A549 (cell line): Measurements from ENCODE around the gene JARID2. TPM values are rescaled to one million over a fixed set of nuclear protein-coding genes. Genes with fewer than 3 reads are reported as not detected.

Source experiments
- ATAC-seq, 2 experiments: fragments of 200-7000 bp in 1 of 2; fragments of >200 bp in 1 of 2; cut with Nextera tagmentation in 1 of 2; cut with Tn5 transposase in 1 of 2; 3 replicates each; pipeline versions ENCODE4 v1.8.0 to v1.9.1; 2018 to 2020; ENCODE audit warnings: mild to moderate bottlenecking in 1 of 2, moderate library complexity in 1 of 2
- CTCF ChIA-PET: fragments of 300-600 bp; sonication (Branson Sonifier 250); formaldehyde crosslinking; extraction: SDS; loops from one replicate; lab custom pipeline; 2021; ENCODE audit warnings: antibody characterized with exemption, inconsistent platforms; lab: Yijun Ruan, JAX
- POLR2A ChIA-PET: fragments of 350-600 bp; formaldehyde crosslinking; extraction: SDS; loops from one replicate; lab custom pipeline; 2021; ENCODE audit warnings: antibody characterized with exemption, inconsistent platforms; lab: Yijun Ruan, JAX
- DNase-seq, 2 experiments: peaks; one replicate each; pipeline versions ENCODE4 v3.0.0 to v3.0.0-alpha.2; 2011 to 2016; ENCODE audit warnings: low read depth in 1 of 2, low spot score in 1 of 2
- FAIRE-seq: peaks from 2 replicates; lab custom pipeline; 2011; peaks lifted over from hg19 to GRCh38; lab: Jason Lieb, UNC
- H3K27ac ChIP-seq, 2 experiments: fragments of >200 bp; sonication (Bioruptor Twin); formaldehyde crosslinking; 3 replicates each; pipeline ENCODE4 v1.5.1; 2016 to 2017
- H3K4me1 ChIP-seq: fragments of >200 bp; sonication (Bioruptor Twin); formaldehyde crosslinking; 3 replicates; pipeline ENCODE4 v1.6.1; 2016
- H3K4me2 ChIP-seq: fragments of >200 bp; sonication (Bioruptor Twin); formaldehyde crosslinking; 3 replicates; pipeline ENCODE4 v1.6.1; 2016
- H3K4me3 ChIP-seq: fragments of >200 bp; sonication (Bioruptor Twin); formaldehyde crosslinking; 3 replicates; pipeline ENCODE4 v1.5.1; 2016
- H3K9me3 ChIP-seq: fragments of >200 bp; sonication (Bioruptor Twin); formaldehyde crosslinking; 3 replicates; pipeline ENCODE4 v1.6.1; 2016
- CBX2 ChIP-seq: fragments of 200-600 bp; sonication (generic); IDR thresholded peaks from 2 replicates; pipeline ENCODE4 v1.6.1; 2016; ENCODE audit warnings: low read depth, mild to moderate bottlenecking, borderline replicate concordance
- CEBPB ChIP-seq, 2 experiments: fragments of >200 bp in 1 of 2; sonication (Bioruptor Twin) in 1 of 2; formaldehyde crosslinking in 1 of 2; IDR thresholded peaks; 2 replicates each; pipeline ENCODE4 v1.6.1; 2012 to 2016
- CHD4 ChIP-seq: fragments of 200-600 bp; sonication (generic); IDR thresholded peaks from 2 replicates; pipeline ENCODE4 v1.6.1; 2016; ENCODE audit warnings: antibody characterized with exemption, mild to moderate bottlenecking, borderline replicate concordance
- E2F6 ChIP-seq: IDR thresholded peaks from 2 replicates; pipeline ENCODE4 v1.6.1; 2012; ENCODE audit warnings: low read depth, borderline replicate concordance
- EHMT2 ChIP-seq: fragments of 200-600 bp; sonication (generic); IDR thresholded peaks from 2 replicates; pipeline ENCODE4 v1.6.1; 2016; ENCODE audit warnings: antibody characterized with exemption, low read depth, mild to moderate bottlenecking, moderate library complexity
- ESRRA ChIP-seq: fragments of 150-350 bp; IDR thresholded peaks from 2 replicates; pipeline ENCODE4 v1.6.1; 2014; ENCODE audit warnings: mild to moderate bottlenecking, low read length, borderline replicate concordance
- FOSB ChIP-seq: fragments of 250-450 bp; sonication (Bioruptor Pico); IDR thresholded peaks from 2 replicates; pipeline ENCODE4 v1.5.0; 2020; ENCODE audit warnings: mild to moderate bottlenecking, moderate library complexity
- FOXS1 ChIP-seq: fragments of 250-450 bp; sonication (Bioruptor Pico); IDR thresholded peaks from 2 replicates; pipeline ENCODE4 v1.5.0; 2020; ENCODE audit warnings: mild to moderate bottlenecking, moderate library complexity
- GATA3 ChIP-seq: IDR thresholded peaks from 2 replicates; pipeline ENCODE4 v1.6.1; 2012; ENCODE audit warnings: borderline replicate concordance
- HOXA7 ChIP-seq: fragments of 250-450 bp; sonication (Bioruptor Pico); IDR thresholded peaks from 2 replicates; pipeline ENCODE4 v1.5.0; 2020; ENCODE audit warnings: mild to moderate bottlenecking, moderate library complexity
- HOXB13 ChIP-seq: fragments of 250-450 bp; sonication (Bioruptor Pico); IDR thresholded peaks from 2 replicates; pipeline ENCODE4 v1.5.0; 2020; ENCODE audit warnings: low read depth, mild to moderate bottlenecking, moderate library complexity
- HOXB5 ChIP-seq: fragments of 250-450 bp; sonication (Bioruptor Pico); IDR thresholded peaks from 2 replicates; pipeline ENCODE4 v1.5.0; 2020; ENCODE audit warnings: mild to moderate bottlenecking, moderate library complexity
- JUN ChIP-seq, 2 experiments: fragments of >200 bp; sonication (Bioruptor Twin); formaldehyde crosslinking; IDR thresholded peaks; 2 replicates in 1 of 2; 3 replicates in 1 of 2; pipeline ENCODE4 v1.6.1; 2016 to 2017
- JUNB ChIP-seq: fragments of >200 bp; sonication (Bioruptor Twin); formaldehyde crosslinking; IDR thresholded peaks from 2 replicates; pipeline ENCODE4 v1.6.1; 2016
- MAFK ChIP-seq: fragments of 450-650 bp; IDR thresholded peaks from 2 replicates; pipeline ENCODE4 v1.6.1; 2014; ENCODE audit not compliant: partially characterized antibody
- MAZ ChIP-seq: fragments of 150-350 bp; IDR thresholded peaks from 2 replicates; pipeline ENCODE4 v1.6.1; 2014; ENCODE audit warnings: antibody characterized with exemption, low read depth, low read length, borderline replicate concordance
- NR3C1 ChIP-seq: fragments of >200 bp; sonication (Bioruptor Twin); formaldehyde crosslinking; IDR thresholded peaks from 3 replicates; pipeline ENCODE4 v1.6.1; 2017
- POLR2A ChIP-seq: IDR thresholded peaks from 2 replicates; pipeline ENCODE4 v1.6.1; 2012; ENCODE audit warnings: mild to moderate bottlenecking, low read length
- POLR2AphosphoS2 ChIP-seq: conservative IDR thresholded peaks from 2 replicates; pipeline ENCODE4 v1.6.1; 2012; ENCODE audit warnings: low read length, improper control_type of control experiment, inconsistent platforms
- RCOR1 ChIP-seq: fragments of 150-350 bp; IDR thresholded peaks from 2 replicates; pipeline ENCODE4 v1.6.1; 2014; ENCODE audit warnings: antibody characterized with exemption, low read length, low read depth
- RNF2 ChIP-seq: fragments of 200-600 bp; sonication (generic); IDR thresholded peaks from 2 replicates; pipeline ENCODE4 v1.6.1; 2016; ENCODE audit warnings: low read depth, mild to moderate bottlenecking, antibody characterized with exemption, moderate library complexity, borderline replicate concordance
- SREBF2 ChIP-seq: fragments of 450-650 bp; IDR thresholded peaks from 2 replicates; pipeline ENCODE4 v1.6.1; 2014; ENCODE audit warnings: mild to moderate bottlenecking, moderate library complexity
- ZC3H11A ChIP-seq: fragments of 450-650 bp; IDR thresholded peaks from 2 replicates; pipeline ENCODE4 v1.6.1; 2014; ENCODE audit warnings: antibody characterized with exemption, mild to moderate bottlenecking
- ZNF302 ChIP-seq: fragments of 250-450 bp; sonication (Bioruptor Pico); IDR thresholded peaks from 2 replicates; pipeline ENCODE4 v1.9.0; 2021; ENCODE audit warnings: inconsistent platforms, mild to moderate bottlenecking, moderate library complexity
- WGBS: methylation state at CpG from one replicate; pipeline ENCODE4 v1.1.6; 2017; ENCODE audit errors: missing lambda C conversion rate; 5-methylcytosine and 5-hydroxymethylcytosine counted together
- polyA plus RNA-seq, 4 experiments: library from polyadenylated mRNA; depleted of rRNA in 3 of 4; stranded (reverse); fragments of >200 nt; fragmentation: RNase III in 1 of 4; extraction: RNeasy Plus Mini Kit Qiagen cat#74134 plus additional on column Dnase treatment in 1 of 4; gene quantifications; 2 replicates in 3 of 4; 3 replicates in 1 of 4; pipeline ENCODE4 v1.2.3, GENCODE V29; 2011 to 2017
- TF ChIP-seq, protein P1 (sequence below): IDR thresholded peaks from 2 replicates; pipeline ENCODE4 v1.6.1; 2012
- TF ChIP-seq, protein P2 (sequence below): fragments of 450-650 bp; IDR thresholded peaks from 2 replicates; pipeline ENCODE4 v1.6.1; 2014; ENCODE audit warnings: antibody characterized with exemption
- TF ChIP-seq, protein P3 (sequence below): IDR thresholded peaks from 2 replicates; pipeline ENCODE4 v1.6.1; 2012
- TF ChIP-seq, protein P4 (sequence below): fragments of 250-450 bp; sonication (Bioruptor Pico); IDR thresholded peaks from 2 replicates; pipeline ENCODE4 v1.5.0; 2021; ENCODE audit warnings: mild to moderate bottlenecking, moderate library complexity, borderline replicate concordance
- TF ChIP-seq, protein P5 (sequence below): fragments of 200-600 bp; sonication (generic); IDR thresholded peaks from 2 replicates; pipeline ENCODE4 v1.6.1; 2016; ENCODE audit warnings: antibody characterized with exemption, mild to moderate bottlenecking, moderate library complexity

JARID2 gene
- polyA plus RNA-seq, 2 of the 4 experiments (the other 2 are of a cell fraction) = 7.8 to 8.3 TPM

DNA sequence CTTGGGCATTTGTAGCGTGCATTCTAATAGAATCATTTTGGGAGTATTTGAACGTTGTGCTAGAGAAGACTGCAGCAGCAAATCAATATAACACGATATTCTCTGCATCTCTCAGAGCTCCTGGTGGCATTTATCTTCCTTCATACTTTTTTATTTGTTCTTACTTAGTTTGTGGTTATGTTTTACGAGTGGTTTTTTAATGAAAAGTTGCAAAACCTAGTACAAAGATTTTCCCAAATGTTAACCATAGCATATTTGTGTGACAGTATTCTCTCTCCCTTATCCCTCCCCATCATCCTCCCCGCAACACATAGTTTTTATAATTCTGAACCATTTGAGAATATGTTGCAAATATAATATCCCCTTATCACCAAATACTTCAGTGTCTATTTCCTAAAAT is 50.4 kb downstream of the JARID2 start:
- Histone ChIP-seq H3K4me1 (peaks cover 14% of the 10 kb centered on the region), H3K4me3 (no peak overlapping the region), H3K27ac (no peak overlapping the region), H3K4me2 (no peak overlapping the region), H3K9me3 (no peaks in the 10 kb centered on the region)
- 83% methylated on average over 5 of the region's 5 CpGs for WGBS
- POLR2A ChIA-PET = interaction anchor here (0.6 kb wide), 1 partner anchor 20 kb away, joined by 3 read pairs; no protein-coding TSS in a partner anchor
- DNase-seq = no peak
- no peak for FAIRE-seq
- no peak for ATAC-seq
- TF ChIP-seq CHD4 = no peak
- no peak for TF ChIP-seq NR3C1
- TF ChIP-seq CEBPB (IDR thresholded peaks at IDR 0.05) = no peak
- TF ChIP-seq, protein P1, sequence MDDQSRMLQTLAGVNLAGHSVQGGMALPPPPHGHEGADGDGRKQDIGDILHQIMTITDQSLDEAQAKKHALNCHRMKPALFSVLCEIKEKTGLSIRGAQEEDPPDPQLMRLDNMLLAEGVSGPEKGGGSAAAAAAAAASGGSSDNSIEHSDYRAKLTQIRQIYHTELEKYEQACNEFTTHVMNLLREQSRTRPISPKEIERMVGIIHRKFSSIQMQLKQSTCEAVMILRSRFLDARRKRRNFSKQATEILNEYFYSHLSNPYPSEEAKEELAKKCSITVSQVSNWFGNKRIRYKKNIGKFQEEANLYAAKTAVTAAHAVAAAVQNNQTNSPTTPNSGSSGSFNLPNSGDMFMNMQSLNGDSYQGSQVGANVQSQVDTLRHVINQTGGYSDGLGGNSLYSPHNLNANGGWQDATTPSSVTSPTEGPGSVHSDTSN = no peak
- no peak for TF ChIP-seq JUNB
- TF ChIP-seq FOSB (CRISPR knock-in tag) = no peak
- no peak for TF ChIP-seq CBX2
- TF ChIP-seq E2F6 = no peak
- no peak for TF ChIP-seq ZC3H11A
- TF ChIP-seq, protein P2, sequence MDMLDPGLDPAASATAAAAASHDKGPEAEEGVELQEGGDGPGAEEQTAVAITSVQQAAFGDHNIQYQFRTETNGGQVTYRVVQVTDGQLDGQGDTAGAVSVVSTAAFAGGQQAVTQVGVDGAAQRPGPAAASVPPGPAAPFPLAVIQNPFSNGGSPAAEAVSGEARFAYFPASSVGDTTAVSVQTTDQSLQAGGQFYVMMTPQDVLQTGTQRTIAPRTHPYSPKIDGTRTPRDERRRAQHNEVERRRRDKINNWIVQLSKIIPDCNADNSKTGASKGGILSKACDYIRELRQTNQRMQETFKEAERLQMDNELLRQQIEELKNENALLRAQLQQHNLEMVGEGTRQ = no peak
- TF ChIP-seq GATA3 = no peak
- no peak for TF ChIP-seq RNF2
- TF ChIP-seq, protein P3, sequence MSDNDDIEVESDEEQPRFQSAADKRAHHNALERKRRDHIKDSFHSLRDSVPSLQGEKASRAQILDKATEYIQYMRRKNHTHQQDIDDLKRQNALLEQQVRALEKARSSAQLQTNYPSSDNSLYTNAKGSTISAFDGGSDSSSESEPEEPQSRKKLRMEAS = no peak
- no peak for TF ChIP-seq JUN (IDR thresholded peaks at IDR 0.05)
- TF ChIP-seq HOXB13 = no peak
- TF ChIP-seq HOXA7 (CRISPR knock-in tag) = no peak
- CTCF ChIA-PET = interaction anchor here (1.1 kb wide), 1 partner anchor 1167 kb away, joined by 3 read pairs; no protein-coding TSS in a partner anchor

DNA sequence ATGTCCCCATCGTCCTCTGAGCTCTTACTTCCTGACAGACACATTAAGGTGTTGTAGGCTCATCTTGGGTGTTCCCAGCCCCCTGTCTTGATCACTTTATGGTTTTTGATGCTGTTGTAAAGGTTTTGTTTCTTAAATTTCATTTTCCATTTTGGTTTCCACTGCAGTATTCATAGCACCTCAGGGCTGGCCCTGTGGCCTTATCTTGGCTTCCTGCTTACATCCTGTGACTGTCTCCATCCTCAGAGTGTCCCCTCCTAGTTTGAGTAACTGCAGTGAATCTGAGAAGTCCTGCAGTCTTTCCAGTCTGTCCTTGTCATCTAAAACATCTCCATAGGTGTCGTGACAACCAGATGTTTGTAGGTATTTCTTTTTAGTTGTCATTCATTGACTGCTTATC is 50.9 kb downstream of the JARID2 start:
- ATAC-seq (no peak), DNase-seq (no peak), FAIRE-seq (no peak)
- CTCF ChIA-PET = interaction anchor here (1.1 kb wide), 1 partner anchor 1167 kb away, joined by 3 read pairs; no protein-coding TSS in a partner anchor
- no peak overlapping the region for H3K4me2 ChIP-seq
- no peak overlapping the region for H3K4me3 ChIP-seq
- H3K4me1 ChIP-seq = peaks cover 14% of the 10 kb centered on the region
- POLR2A ChIA-PET = interaction anchor here (0.6 kb wide), 1 partner anchor 20 kb away, joined by 3 read pairs; no protein-coding TSS in a partner anchor
- no peaks in the 10 kb centered on the region for H3K9me3 ChIP-seq
- no peak for TF ChIP-seq HOXB13
- TF ChIP-seq, protein P4, sequence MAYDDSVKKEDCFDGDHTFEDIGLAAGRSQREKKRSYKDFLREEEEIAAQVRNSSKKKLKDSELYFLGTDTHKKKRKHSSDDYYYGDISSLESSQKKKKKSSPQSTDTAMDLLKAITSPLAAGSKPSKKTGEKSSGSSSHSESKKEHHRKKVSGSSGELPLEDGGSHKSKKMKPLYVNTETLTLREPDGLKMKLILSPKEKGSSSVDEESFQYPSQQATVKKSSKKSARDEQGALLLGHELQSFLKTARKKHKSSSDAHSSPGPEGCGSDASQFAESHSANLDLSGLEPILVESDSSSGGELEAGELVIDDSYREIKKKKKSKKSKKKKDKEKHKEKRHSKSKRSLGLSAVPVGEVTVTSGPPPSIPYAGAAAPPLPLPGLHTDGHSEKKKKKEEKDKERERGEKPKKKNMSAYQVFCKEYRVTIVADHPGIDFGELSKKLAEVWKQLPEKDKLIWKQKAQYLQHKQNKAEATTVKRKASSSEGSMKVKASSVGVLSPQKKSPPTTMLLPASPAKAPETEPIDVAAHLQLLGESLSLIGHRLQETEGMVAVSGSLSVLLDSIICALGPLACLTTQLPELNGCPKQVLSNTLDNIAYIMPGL (CRISPR knock-in tag) = no peak
- TF ChIP-seq JUN (IDR thresholded peaks at IDR 0.05) = no peak
- TF ChIP-seq FOXS1 (CRISPR knock-in tag) = no peak
- TF ChIP-seq RCOR1 = no peak
- TF ChIP-seq POLR2AphosphoS2 = no peak
- TF ChIP-seq EHMT2 = no peak
- no peak for TF ChIP-seq HOXA7 (CRISPR knock-in tag)
- no peak for TF ChIP-seq ESRRA
- no peak for TF ChIP-seq SREBF2
- TF ChIP-seq, protein P5, sequence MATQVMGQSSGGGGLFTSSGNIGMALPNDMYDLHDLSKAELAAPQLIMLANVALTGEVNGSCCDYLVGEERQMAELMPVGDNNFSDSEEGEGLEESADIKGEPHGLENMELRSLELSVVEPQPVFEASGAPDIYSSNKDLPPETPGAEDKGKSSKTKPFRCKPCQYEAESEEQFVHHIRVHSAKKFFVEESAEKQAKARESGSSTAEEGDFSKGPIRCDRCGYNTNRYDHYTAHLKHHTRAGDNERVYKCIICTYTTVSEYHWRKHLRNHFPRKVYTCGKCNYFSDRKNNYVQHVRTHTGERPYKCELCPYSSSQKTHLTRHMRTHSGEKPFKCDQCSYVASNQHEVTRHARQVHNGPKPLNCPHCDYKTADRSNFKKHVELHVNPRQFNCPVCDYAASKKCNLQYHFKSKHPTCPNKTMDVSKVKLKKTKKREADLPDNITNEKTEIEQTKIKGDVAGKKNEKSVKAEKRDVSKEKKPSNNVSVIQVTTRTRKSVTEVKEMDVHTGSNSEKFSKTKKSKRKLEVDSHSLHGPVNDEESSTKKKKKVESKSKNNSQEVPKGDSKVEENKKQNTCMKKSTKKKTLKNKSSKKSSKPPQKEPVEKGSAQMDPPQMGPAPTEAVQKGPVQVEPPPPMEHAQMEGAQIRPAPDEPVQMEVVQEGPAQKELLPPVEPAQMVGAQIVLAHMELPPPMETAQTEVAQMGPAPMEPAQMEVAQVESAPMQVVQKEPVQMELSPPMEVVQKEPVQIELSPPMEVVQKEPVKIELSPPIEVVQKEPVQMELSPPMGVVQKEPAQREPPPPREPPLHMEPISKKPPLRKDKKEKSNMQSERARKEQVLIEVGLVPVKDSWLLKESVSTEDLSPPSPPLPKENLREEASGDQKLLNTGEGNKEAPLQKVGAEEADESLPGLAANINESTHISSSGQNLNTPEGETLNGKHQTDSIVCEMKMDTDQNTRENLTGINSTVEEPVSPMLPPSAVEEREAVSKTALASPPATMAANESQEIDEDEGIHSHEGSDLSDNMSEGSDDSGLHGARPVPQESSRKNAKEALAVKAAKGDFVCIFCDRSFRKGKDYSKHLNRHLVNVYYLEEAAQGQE = no peak
- TF ChIP-seq ZNF302 (CRISPR knock-in tag) = no peak
- no peak for TF ChIP-seq POLR2A
- no peak for TF ChIP-seq MAFK
- no peak for TF ChIP-seq NR3C1
- TF ChIP-seq HOXB5 (CRISPR knock-in tag) = no peak
- no peak for TF ChIP-seq MAZ
- TF ChIP-seq, protein P1 = no peak
- TF ChIP-seq, all 56 proteins: peak for 0
- WGBS = 91% methylated on average over 2 of the region's 2 CpGs
- H3K27ac ChIP-seq = no peak overlapping the region
